Muscle layer of duodenum (tissue), 2 donors: Measurements from ENCODE around the gene WDR17.

Experiments
- H3K27ac ChIP-seq: one replicate; pipeline ENCODE4 v1.7.0; 2013; ENCODE audit warnings: mild to moderate bottlenecking, low read length
- H3K27me3 ChIP-seq: one replicate; pipeline ENCODE4 v1.7.0; 2013; ENCODE audit warnings: low read depth, mild to moderate bottlenecking, control low read depth, low read length
- H3K36me3 ChIP-seq, 2 donors: one replicate each; pipeline ENCODE4 v1.7.0; 2013; ENCODE audit warnings: low read length in 2 of 2, control low read depth in 1 of 2, mild to moderate bottlenecking in 1 of 2; ENCODE audit not compliant: insufficient read depth in 2 of 2, control insufficient read depth in 1 of 2
- H3K4me1 ChIP-seq, 2 donors: one replicate each; pipeline ENCODE4 v1.7.0; 2013; ENCODE audit warnings: low read length in 2 of 2, mild to moderate bottlenecking in 2 of 2, control low read depth in 1 of 2, moderate library complexity in 1 of 2; ENCODE audit not compliant: insufficient read depth in 2 of 2, control insufficient read depth in 1 of 2
- H3K4me3 ChIP-seq, 2 donors: one replicate each; pipeline ENCODE4 v1.7.0; 2013; ENCODE audit warnings: low read length in 2 of 2, low read depth in 1 of 2, mild to moderate bottlenecking in 1 of 2
- H3K9me3 ChIP-seq, 2 donors: one replicate each; pipeline ENCODE4 v1.7.0; 2013; ENCODE audit warnings: low read length in 2 of 2, control low read depth in 1 of 2, mild to moderate bottlenecking in 1 of 2; ENCODE audit not compliant: control insufficient read depth in 1 of 2
- donor health status: healthy.

WDR17 gene

DNA sequence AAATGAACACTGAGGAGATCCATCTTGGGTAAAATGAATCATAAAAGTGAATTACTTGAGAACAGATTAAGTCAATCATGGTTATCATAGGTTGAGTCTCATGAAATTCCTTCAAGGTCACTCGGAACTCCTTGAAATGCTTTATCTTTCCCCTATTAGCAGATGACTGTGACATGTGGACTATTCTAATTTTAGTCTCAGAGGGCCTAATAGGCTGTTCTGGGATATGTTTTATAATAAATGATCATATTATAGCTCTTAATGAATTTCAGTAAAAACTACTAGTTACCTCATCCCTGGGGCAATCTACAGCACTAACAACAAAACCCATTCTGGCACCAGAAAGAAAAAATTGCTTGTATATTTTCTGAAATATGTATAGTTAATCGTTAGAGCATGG lies 85.1 kb downstream of the WDR17 start:
- Histone ChIP-seq H3K27me3 (no peaks in the 10 kb centered on the region), H3K27ac (no peak overlapping the region), H3K9me3 (no peaks in the 10 kb centered on the region), H3K4me3 (no peak overlapping the region), H3K36me3 (no peaks in the 10 kb centered on the region), H3K4me1 (no peaks in the 10 kb centered on the region)

DNA sequence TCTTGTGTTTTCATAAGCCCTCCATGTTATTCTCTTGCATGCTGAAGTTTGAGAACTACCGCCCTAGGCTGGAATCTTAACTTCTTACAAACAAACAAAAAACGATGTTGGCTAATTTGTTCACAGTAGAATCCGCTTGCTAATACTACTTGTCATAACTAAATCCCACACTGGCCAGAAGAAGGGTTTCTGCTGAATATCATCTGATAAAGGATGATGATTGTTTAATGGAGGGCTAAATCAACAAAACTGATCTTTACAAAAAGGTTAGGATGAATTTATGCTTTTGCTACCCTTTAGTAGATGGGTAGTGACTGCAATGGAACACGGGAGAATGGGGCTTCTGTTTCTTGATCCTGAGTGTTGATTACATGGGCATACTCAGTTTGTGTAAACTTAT lies 87.5 kb downstream of the WDR17 start:
- Histone ChIP-seq H3K9me3 (no peaks in the 10 kb centered on the region), H3K27me3 (no peaks in the 10 kb centered on the region), H3K27ac (no peak overlapping the region), H3K4me1 (no peaks in the 10 kb centered on the region), H3K4me3 (no peak overlapping the region), H3K36me3 (peaks cover 0 to 3% of the 10 kb centered on the region in 2 donors)

DNA sequence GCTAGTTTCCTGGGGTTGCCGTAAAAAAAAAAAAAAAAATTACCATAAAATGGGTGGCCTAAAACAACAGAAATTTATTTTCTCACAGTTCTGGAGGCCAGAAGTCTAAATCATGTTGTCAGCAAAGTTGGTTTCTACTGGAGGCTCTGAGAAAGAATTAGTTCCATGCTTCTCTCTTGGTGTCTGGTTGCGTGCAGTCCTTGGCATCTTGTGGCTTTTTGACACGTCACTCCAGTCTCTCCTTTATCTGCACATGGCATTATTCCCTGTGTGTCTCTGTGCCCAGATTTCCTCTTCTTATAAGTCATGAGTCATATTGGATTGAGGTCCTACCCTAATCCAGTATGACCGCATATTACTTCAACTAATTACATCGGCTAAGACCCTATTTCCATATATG lies 91.0 kb downstream of the WDR17 start:
- Histone ChIP-seq H3K4me1 (no peaks in the 10 kb centered on the region), H3K4me3 (no peak overlapping the region), H3K27ac (no peak overlapping the region), H3K9me3 (no peaks in the 10 kb centered on the region), H3K27me3 (no peaks in the 10 kb centered on the region), H3K36me3 (peaks cover 0 to 3% of the 10 kb centered on the region in 2 donors)

DNA sequence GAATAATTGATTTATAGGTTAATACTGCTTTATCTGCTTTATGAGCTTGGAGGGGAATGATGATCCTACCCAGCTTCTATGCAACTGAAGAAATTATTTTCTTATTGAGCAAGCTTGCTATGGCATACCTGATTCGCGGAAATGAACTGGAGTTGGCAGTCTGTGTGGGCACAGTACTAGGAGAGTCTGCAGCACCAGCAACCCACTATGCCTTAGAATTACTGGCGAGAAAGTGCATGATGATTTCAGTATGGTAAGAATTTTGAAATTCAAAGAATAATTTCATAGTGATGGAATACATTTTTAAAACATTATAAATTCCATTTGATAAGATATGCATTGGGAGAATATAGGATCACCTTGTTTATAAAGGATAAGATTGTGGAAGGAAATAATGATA lies 97.4 kb downstream of the WDR17 start:
- H3K4me1 ChIP-seq = no peaks in the 10 kb centered on the region
- H3K27me3 ChIP-seq = no peaks in the 10 kb centered on the region
- no peaks in the 10 kb centered on the region for H3K9me3 ChIP-seq
- no peak overlapping the region for H3K4me3 ChIP-seq
- H3K36me3 ChIP-seq = no peaks in the 10 kb centered on the region
- no peak overlapping the region for H3K27ac ChIP-seq

DNA sequence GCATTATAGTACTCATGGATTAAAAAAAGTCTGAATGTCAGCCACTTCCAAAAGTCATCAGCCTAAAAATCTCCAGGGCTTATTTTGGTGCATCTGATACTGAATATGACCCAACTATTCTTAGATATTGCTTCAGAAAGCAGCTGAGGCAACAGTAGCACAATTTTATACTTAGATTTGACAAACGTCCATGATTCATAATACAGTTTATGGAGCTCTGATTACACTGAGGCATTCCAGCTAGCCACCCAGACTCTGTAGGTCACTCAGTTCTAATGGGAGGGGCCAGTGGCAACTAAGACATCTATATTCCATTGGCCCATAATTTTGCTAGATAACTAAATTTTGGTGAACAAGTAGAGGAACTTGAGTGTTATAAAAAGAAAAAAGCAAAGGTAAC lies 119.4 kb downstream of the WDR17 start:
- Histone ChIP-seq H3K4me3 (no peak overlapping the region), H3K4me1 (no peaks in the 10 kb centered on the region), H3K9me3 (no peaks in the 10 kb centered on the region), H3K36me3 (no peaks in the 10 kb centered on the region), H3K27ac (no peak overlapping the region), H3K27me3 (no peaks in the 10 kb centered on the region)

DNA sequence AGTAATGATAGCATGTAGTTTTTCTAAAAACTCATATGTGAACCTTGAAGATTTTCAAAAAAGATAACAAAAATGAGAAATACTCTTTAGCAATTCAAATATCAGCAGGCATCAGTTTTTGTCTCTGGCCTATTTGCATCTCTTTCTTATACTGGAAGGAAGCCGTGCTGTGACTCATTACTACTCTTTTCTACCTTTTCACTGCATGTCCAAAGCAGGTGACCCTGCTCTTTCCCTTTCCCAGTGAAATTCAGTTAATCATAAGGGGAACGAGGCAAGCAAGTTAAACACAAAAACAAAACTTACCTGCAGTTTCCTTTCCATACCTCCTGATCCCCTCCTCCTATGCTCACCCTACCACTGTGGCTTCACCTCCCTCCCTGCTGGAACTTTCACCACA lies 120.4 kb downstream of the WDR17 start:
- Histone ChIP-seq H3K4me3 (no peak overlapping the region), H3K4me1 (no peaks in the 10 kb centered on the region), H3K27ac (no peak overlapping the region), H3K27me3 (no peaks in the 10 kb centered on the region), H3K36me3 (no peaks in the 10 kb centered on the region), H3K9me3 (no peaks in the 10 kb centered on the region)

DNA sequence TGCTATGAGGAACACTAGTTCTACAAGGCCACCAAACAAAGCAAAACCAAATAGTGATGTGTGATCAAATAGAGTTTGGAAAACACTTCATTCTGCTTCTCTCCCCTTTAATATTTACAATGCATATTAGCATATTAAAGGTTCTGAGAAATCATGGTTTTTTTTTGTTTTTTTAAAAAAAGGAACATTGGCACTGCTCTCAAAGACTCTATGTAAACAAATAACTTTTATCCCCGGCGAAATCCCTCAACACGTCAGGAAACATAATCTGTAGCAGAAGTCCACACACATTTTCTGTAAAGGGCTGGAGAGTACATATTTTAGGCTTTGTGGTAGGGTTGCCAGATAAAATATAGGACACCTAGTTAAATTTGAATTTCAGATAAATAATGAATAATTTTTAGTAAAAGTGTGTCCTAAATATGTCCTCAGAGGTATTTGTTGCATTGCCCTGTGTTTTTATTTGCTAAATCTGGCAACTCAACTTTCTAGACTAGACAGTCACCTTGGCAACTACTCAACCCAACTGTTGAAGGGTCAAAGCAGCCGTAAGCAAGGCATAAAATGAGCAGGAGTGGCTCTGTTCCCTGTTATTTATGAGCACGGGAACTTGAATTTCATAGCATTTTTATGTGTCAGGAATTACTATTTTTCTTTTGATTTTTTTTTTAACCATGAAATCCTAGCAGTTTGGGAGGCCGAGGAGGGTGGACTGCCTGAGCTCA lies 121.2 kb downstream of the WDR17 start:
- Histone ChIP-seq H3K36me3 (no peaks in the 10 kb centered on the region), H3K4me1 (no peaks in the 10 kb centered on the region), H3K27me3 (no peaks in the 10 kb centered on the region), H3K27ac (no peak overlapping the region), H3K4me3 (no peak overlapping the region), H3K9me3 (no peaks in the 10 kb centered on the region)

DNA sequence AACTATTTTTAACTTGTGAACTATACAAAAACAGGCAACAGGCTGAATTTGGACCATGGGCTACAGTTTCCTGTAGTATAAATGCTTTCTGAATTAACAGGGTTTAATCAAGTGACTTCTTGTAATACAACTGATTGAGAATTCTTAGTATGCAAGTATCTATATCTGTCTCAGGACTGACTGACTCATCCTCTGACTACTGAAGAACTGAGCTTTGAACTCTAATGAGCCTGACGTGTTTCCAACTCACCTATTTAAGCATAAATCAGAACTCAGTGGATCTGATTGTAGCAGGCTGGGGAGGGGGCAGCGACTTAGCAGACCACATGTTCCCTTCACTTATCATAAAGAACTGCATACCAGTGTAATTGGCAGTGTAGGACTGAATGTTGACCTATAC lies 122.0 kb downstream of the WDR17 start:
- no peak overlapping the region for H3K4me3 ChIP-seq
- H3K27me3 ChIP-seq = no peaks in the 10 kb centered on the region
- no peaks in the 10 kb centered on the region for H3K9me3 ChIP-seq
- no peaks in the 10 kb centered on the region for H3K36me3 ChIP-seq
- H3K27ac ChIP-seq = no peak overlapping the region
- H3K4me1 ChIP-seq = no peaks in the 10 kb centered on the region

DNA sequence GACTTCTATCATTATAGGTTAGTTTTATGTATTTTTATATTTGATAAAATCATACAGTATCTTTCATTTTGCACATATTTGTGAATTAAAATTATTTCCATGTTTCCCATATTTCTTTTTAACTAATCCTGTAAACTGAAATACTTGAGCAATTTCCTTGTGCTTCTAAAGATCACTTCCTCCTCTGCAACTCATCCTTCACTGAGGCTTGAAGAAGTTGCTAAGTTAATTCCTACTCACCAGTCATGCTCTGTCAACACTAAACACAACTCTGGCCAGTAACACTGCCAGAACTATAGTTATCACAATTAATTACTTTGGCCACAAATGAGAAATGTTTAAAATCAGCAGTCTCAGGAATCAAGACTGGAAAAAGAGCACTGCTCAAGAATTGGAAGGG lies 123.0 kb downstream of the WDR17 start:
- H3K27me3 ChIP-seq = no peaks in the 10 kb centered on the region
- no peaks in the 10 kb centered on the region for H3K4me1 ChIP-seq
- H3K4me3 ChIP-seq = no peak overlapping the region
- H3K9me3 ChIP-seq = no peaks in the 10 kb centered on the region
- H3K27ac ChIP-seq = peak overlapping the region; percentile 35
- no peaks in the 10 kb centered on the region for H3K36me3 ChIP-seq

DNA sequence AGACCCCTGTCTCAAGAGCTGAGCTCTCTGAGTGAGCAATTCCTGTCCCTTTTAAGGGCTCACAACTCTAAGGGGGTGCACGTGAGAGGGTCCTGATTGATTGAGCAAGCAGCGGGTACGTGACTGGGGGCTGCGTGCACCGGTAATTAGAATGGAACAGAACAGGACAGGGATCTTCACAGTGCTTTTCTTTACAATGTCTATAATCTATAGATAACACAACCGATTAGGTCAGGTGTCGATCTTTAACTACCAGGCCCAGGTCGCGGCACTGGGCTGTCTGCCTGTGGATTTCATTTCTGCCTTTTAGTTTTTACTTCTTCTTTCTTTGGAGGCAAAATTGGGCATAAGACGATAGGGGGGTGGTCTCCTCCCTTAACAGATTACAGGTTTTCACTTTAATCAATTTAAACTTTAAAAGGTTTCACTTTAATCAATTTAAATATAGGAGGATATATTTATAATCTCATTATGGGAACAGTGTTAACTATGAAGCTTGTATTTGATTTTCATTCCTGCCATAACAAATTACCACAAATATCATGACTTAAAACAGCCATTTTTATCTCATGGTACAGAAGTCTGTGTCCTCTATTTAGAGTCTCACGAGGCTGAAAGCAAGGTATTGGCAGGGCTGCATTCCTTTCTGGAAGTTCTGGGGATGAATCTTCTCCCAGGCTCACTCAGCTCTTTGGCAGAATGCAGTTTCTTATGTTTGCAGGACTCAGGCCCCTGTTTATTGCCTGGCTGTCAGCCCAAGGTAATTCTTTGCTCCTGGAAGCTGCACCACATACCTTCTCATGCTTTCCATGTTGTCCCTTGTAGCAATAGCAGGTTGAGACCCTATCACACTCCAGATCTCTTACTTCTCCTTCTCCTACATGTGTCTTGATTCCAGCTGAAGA lies 124.5 kb downstream of the WDR17 start:
- Histone ChIP-seq H3K4me3 (no peak overlapping the region), H3K9me3 (no peaks in the 10 kb centered on the region), H3K27me3 (no peaks in the 10 kb centered on the region), H3K27ac (no peak overlapping the region), H3K36me3 (no peaks in the 10 kb centered on the region), H3K4me1 (peaks cover 0 to 4% of the 10 kb centered on the region in 2 donors)

DNA sequence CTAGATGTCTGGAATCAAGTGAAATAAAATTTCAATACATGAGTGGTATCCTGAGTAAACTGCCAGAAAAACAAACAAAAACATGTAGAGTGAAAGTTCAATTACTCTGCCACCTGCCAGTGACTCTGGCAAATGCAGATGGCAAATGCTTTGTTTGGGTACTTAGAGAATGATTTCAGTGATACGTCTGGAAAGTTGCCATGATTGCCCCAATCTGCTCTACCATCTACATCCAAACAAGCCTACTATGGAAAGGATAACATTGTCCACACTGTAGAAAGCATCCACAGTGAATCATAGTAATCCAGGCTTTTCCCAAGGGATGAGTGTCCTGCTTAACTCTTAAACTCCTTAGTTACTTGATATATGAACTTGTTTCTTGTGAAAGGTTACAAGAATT lies 126.3 kb downstream of the WDR17 start:
- Histone ChIP-seq H3K27me3 (no peaks in the 10 kb centered on the region), H3K36me3 (no peaks in the 10 kb centered on the region), H3K4me1 (peaks cover 0 to 4% of the 10 kb centered on the region in 2 donors), H3K9me3 (no peaks in the 10 kb centered on the region), H3K27ac (no peak overlapping the region), H3K4me3 (no peak overlapping the region)
